Kidney epithelial cell (primary cell): ENCODE results near the gene PTPN4. TPM values are rescaled to one million over a fixed set of nuclear protein-coding genes. Genes with fewer than 3 reads are reported as not detected.
"Not testable (repeated sequence)": the region's sequence is repeated elsewhere in the genome, so short reads cannot be mapped to it uniquely, and the experiment has no call there.

Experiments used
- DNase-seq: peaks from one replicate; pipeline ENCODE4 v3.0.0-alpha.2; 2010; ENCODE audit warnings: low read depth
- H3K27me3 ChIP-seq: 2 replicates; pipeline ENCODE4 v1.6.0; 2011; ENCODE audit warnings: low read length; ENCODE audit not compliant: control insufficient read depth, insufficient read depth
- H3K36me3 ChIP-seq: 2 replicates; pipeline ENCODE4 v1.5.1; 2011; ENCODE audit warnings: low read length; ENCODE audit not compliant: control insufficient read depth, insufficient read depth
- H3K4me3 ChIP-seq: 2 replicates; pipeline ENCODE4 v1.5.1; 2011; ENCODE audit warnings: low read depth, mild to moderate bottlenecking, control low read depth, low read length
- total RNA-seq: library from RNA; depleted of rRNA; stranded (reverse); fragments of >200 nt; gene quantifications from 2 replicates; pipeline ENCODE4 v1.2.3, GENCODE V29; 2015
- TF ChIP-seq, protein P1 (sequence below): IDR thresholded peaks from 2 replicates; pipeline ENCODE4 v1.5.1; 2011; ENCODE audit warnings: mild to moderate bottlenecking, moderate library complexity, low read length, control low read depth, inconsistent platforms; ENCODE audit not compliant: insufficient read depth, poor library complexity, severe bottlenecking

Gene PTPN4
- total RNA-seq, 1 donor from 2014 or later = 11.5 TPM

DNA sequence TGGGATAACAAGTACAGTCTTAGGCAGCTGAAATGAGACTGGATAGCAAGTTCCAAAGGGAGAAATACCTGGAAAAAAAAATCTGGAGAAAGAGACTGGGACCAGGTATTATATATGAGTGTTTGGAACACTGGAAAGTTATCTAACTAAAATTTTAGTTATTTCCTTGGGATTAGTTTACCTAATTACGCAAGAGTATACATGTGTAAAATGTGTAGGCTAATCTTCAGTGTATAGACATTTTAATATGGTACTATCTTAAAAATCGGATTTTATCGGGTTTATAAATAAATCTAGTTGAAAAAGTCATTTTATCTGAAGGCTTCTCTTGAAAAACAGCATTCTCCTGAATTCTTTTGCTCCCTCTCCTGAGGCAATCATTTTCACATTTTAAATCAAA lies 257.1 kb downstream of the PTPN4 start:
- TF ChIP-seq, protein P1, sequence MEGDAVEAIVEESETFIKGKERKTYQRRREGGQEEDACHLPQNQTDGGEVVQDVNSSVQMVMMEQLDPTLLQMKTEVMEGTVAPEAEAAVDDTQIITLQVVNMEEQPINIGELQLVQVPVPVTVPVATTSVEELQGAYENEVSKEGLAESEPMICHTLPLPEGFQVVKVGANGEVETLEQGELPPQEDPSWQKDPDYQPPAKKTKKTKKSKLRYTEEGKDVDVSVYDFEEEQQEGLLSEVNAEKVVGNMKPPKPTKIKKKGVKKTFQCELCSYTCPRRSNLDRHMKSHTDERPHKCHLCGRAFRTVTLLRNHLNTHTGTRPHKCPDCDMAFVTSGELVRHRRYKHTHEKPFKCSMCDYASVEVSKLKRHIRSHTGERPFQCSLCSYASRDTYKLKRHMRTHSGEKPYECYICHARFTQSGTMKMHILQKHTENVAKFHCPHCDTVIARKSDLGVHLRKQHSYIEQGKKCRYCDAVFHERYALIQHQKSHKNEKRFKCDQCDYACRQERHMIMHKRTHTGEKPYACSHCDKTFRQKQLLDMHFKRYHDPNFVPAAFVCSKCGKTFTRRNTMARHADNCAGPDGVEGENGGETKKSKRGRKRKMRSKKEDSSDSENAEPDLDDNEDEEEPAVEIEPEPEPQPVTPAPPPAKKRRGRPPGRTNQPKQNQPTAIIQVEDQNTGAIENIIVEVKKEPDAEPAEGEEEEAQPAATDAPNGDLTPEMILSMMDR = no peak

DNA sequence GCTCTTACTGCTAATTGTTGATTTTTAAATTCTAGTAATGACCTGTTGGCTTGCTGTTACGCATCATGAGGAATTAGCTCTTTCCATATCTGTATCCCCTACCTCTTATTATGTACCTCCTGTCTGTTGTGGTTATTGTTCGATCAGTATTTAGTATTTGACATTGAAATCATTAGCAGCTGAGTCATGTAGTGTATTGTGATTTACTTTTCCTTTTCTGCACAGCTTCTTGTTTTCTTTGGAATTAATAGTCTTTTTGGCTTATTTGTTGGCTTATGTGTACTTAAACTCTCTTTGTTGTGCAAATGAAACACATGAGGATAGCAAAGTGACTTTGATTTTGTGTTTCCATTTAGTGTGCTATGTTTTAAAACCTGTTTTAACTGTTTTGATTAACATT lies 257.5 kb downstream of the PTPN4 start:
- no peaks in the 10 kb centered on the region for H3K36me3 ChIP-seq
- no peak for DNase-seq
- H3K27me3 ChIP-seq = no peaks in the 10 kb centered on the region
- no peak overlapping the region for H3K4me3 ChIP-seq
- TF ChIP-seq, protein P1 = no peak

More for the DNA sequence above, 257.1 kb downstream of the PTPN4 start:
- DNase-seq = no peak
- no peaks in the 10 kb centered on the region for H3K27me3 ChIP-seq
- no peaks in the 10 kb centered on the region for H3K36me3 ChIP-seq
- no peak overlapping the region for H3K4me3 ChIP-seq

DNA sequence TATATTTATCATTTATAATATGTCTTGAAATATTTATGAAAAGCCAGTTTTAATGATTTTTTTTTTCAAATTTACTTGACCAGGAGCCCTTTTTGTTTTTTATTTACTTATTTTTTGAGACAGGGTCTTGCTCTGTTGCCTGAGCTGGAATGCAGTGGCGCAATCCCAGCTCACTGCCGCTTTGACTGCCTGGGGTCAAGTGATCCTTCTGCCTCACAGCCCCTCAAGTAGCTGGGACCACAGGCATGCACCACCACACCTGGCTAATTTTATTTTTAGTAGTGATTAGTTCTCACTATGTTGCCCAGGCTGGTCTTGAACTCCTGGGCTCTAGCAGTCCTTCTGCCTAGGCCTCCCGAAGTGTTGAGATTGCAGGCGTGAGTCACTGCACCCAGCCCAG lies 258.8 kb downstream of the PTPN4 start:
- no peak for DNase-seq
- Histone ChIP-seq H3K36me3 (no peaks in the 10 kb centered on the region), H3K4me3 (no peak overlapping the region), H3K27me3 (no peaks in the 10 kb centered on the region)
- TF ChIP-seq, protein P1 = no peak

DNA sequence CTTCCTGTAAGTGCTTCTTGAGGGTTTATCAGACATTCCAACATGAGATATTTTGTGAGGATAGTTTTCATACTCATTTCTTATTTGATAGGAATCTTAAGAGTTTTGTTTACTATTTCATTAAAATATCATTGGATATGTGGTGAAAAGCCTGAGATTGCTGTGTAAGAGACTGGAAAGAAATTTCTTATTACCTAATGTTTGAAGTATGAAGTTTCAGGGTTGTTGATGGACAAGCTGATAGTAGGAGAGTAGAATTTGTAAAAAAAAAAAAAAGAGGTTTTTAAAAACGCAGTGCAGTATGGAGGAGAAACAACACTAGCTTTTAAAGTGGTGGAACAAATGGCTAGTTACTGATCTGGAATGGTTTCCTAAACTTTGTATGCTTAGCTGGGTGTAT lies 260.8 kb downstream of the PTPN4 start:
- no peak for DNase-seq
- no peaks in the 10 kb centered on the region for H3K27me3 ChIP-seq
- no peaks in the 10 kb centered on the region for H3K36me3 ChIP-seq
- TF ChIP-seq, protein P1 = no peak
- H3K4me3 ChIP-seq = no peak overlapping the region

DNA sequence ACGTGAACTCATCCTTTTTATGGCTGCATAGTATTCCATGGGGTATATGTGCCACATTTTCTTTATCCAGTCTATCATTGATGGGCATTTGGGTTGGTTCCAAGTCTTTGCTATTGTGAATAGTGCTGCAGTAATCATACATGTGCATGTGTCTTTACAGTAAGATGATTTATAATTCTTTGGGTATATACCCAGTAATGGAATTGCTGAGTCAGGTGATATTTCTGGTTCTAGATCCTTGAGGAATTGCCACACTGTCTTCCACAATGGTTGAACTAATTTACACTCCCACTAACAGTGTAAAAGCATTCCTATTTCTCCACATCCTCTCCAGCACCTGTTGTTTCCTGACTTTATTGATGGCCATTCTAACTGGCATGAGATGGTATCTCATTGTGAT lies 262.8 kb downstream of the PTPN4 start:
- not testable (repeated sequence) for DNase-seq, H3K36me3 ChIP-seq, H3K4me3 ChIP-seq, H3K27me3 ChIP-seq

DNA sequence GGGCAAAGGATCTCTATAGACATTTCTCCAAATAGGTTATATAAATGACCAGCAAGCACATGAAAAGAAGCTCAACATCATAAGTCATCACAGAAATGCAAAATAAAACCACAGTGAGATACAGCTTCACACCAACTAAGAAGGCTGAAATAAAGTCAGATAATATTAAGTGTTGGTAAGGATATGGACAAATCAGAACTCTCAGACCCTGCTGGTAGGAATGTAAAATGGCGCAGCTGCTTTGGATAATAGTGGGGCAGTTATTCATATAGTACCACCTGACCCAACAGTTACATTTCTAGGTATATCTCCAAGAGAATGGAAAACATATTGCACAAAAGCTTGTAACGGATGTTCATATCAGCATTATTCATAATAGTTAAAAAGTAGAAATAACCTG lies 267.2 kb downstream of the PTPN4 start:
- no peak for DNase-seq
- H3K27me3 ChIP-seq = no peaks in the 10 kb centered on the region
- H3K36me3 ChIP-seq = no peaks in the 10 kb centered on the region
- H3K4me3 ChIP-seq = no peak overlapping the region
- TF ChIP-seq, protein P1 = peak; percentile 22

DNA sequence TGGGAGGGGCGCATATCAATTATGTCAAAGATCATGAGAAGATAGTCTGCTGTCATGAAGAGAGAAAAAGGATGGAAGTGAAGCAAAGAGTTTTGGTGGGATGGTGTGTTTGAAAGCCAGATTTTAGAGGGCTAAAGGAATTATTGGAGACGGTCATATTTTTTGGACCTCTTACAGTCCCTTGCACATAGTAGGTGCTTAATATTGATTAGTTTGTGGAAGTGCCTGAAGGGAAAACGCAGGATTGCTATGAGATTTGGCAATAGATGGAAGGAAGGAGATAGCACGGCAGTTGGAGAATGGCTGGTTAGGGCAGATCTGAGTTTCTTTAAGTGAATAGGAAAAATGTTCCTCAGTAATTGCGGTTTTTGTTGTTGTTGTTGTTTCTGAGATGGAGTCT lies 269.1 kb downstream of the PTPN4 start:
- Histone ChIP-seq H3K36me3 (no peaks in the 10 kb centered on the region), H3K4me3 (no peak overlapping the region), H3K27me3 (no peaks in the 10 kb centered on the region)
- TF ChIP-seq, protein P1 = no peak
- DNase-seq = no peak
